VCaP (cell line): ENCODE measurements around the gene LYVE1.

ENCODE experiments used
- H3K27ac ChIP-seq: fragments of 450-650 bp; 2 replicates; pipeline ENCODE4 v1.5.1; 2017
- TF ChIP-seq, protein P1 (sequence below): fragments of 450-650 bp; conservative IDR thresholded peaks from 2 replicates; pipeline ENCODE4 v1.5.1; 2017; ENCODE audit warnings: mild to moderate bottlenecking, moderate library complexity

The LYVE1 gene

DNA sequence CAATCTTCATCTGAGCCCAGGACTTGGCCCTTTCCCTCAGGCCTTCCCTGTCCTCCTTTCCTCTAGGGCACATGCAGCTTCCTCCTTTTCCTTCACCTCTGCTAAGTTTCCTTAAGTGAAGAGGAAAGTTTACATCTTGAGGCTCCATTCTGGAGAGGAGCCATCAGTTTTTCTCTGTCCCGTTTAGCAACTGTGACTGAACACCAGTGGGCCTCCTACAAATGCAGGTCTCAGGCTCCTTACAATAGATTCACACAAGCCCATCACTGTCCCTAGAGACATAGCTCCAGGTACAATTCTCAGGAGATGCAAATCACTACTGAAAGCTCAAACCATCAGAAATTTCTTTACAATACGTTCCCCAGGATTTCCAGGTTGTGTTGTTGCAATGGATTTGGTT lies 23.3 kb upstream of the LYVE1 start:
- TF ChIP-seq, protein P1, sequence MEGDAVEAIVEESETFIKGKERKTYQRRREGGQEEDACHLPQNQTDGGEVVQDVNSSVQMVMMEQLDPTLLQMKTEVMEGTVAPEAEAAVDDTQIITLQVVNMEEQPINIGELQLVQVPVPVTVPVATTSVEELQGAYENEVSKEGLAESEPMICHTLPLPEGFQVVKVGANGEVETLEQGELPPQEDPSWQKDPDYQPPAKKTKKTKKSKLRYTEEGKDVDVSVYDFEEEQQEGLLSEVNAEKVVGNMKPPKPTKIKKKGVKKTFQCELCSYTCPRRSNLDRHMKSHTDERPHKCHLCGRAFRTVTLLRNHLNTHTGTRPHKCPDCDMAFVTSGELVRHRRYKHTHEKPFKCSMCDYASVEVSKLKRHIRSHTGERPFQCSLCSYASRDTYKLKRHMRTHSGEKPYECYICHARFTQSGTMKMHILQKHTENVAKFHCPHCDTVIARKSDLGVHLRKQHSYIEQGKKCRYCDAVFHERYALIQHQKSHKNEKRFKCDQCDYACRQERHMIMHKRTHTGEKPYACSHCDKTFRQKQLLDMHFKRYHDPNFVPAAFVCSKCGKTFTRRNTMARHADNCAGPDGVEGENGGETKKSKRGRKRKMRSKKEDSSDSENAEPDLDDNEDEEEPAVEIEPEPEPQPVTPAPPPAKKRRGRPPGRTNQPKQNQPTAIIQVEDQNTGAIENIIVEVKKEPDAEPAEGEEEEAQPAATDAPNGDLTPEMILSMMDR, result no peak
- no peak overlapping the region for H3K27ac ChIP-seq

DNA sequence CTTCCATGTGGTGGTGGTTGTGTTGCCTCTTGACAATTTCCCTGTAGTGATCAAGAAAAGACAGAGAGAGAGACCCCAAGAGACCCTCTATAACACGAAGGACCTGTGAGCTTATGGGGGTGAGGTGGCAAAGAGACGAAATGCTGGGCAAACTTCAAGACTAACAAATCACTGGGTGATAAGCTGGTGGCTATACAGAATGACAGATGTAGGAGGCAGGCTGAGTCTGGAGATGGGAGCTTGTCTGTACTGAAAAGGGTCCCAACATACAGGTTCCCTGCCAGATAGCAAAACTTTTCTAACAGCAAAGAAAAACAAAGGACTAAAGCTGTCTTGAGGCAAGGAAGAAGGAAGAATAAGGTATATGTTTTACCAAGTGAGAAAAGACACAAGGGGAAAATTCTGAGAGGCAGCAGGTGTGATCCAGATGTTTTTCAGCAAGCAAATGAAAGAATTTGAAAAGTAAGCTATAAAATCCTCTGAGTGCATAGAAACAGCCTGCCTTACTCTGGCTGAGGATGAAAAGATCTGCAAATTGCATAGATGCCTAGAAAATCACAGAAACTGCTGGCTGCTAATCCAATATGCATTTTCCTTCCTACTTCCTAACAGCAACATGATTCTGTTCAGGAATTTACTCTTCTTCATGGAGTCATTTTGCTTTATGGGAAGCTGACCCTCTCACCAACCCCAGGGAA lies 21.9 kb upstream of the LYVE1 start:
- TF ChIP-seq, protein P1, result no peak

DNA sequence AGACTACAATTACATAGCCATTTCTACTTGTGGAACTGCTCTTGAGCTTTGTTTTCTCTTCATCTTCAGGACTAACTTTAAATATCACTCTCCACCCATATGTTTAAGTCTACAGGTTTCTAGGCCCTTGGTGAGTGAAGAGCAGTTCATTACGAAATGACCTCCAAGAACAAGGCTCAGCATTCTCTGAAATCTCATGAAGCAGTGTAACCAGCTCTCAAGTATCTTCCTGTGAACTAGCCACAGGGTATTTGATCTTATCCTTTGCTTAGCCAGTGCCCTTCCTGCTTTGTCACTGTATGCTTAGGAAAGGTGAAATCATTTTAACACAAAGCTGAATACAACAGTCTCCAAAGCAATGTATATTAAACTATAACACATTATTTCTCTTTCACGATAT lies 20.4 kb upstream of the LYVE1 start:
- TF ChIP-seq, protein P1, result no peak
- H3K27ac ChIP-seq, result no peak overlapping the region

More for the DNA sequence above, 21.9 kb upstream of the LYVE1 start:
- H3K27ac ChIP-seq, result no peak overlapping the region

DNA sequence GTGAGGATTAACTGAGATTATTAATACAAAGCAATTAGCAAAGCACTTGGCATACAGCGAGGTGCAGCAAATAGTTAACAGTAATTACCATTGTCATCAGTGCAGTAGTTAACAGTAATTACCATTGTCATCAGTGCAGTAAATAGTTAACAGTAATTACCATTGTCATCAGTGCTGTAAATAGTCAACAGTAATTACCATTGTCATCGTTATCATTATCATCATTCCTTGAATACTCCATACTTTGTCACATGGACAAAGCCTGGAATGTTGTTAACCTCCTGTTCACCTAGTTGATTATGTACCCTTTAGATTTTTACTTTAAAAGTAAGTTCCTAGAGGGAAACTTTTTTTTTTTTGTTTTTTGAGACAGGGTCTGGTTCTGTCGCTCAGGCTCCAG lies 19.5 kb upstream of the LYVE1 start:
- H3K27ac ChIP-seq, result no peak overlapping the region
- TF ChIP-seq, protein P1, result no peak

DNA sequence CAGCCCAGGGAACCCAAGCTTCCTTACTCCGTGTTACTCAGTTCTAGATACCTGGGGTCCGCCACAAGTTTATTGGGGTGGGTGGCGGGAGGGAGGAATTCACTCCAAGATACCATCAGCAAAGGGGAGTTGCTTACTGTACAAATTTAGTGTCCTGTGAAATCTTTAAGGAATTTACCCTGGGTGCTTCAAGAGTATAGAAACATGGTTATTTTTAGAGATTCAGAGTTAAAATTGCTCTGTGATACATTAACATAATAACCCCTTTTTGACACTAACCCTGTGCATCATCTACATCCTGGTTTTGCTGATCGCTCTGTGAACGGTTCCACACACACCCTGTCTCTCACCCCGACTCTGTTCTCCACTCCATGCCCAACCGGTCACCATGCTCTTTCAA lies 18.9 kb upstream of the LYVE1 start:
- H3K27ac ChIP-seq, result no peak overlapping the region

DNA sequence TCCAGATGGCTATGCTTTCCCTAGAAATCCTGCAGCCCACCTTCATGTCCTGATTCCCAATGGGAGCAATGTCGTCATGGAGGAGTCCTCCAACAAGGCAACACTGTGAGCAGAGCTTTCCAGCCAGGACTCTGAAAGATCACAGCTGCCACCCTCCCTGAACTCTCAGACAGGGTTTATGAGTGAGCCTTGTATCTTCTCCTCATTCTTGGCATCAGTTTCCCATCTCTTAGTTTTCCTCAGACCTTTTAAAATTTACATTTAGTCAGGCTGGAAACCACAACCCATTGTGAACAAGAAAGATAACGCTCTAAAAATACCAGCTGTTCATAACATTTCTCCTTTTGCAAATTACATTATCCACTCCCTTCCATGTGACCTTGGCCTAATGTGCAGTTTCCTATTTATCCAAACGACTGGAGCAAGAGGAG lies 15.6 kb upstream of the LYVE1 start:
- H3K27ac ChIP-seq, result no peak overlapping the region
- TF ChIP-seq, protein P1, result no peak

More for the DNA sequence above, 18.9 kb upstream of the LYVE1 start:
- TF ChIP-seq, protein P1, result no peak

DNA sequence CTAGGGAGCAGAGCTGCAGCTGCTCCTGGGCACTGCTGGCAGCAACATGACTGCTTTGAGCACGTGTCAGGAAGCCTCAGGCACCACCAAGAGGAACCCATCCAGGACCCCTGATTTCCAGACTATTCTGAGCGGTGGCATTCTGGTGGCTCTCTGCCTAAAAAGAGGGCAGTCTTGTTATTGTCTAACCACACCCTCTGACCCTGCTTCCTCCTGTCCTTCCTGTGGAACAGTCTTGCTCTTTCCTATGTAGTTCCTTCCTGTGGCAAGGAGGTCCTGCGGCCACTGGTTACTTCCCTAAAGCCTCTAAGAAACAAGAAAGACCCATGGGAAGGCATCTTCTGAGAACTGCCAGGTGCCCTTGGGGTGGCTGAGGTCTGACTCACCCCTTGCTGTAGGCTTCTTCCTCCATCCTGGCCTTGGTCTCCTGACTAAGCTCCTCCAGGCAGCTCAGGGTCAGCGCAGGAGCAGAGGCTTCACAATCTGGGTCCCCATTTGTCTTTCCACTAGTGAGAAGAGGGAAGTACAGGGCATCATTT lies 13.1 kb upstream of the LYVE1 start:
- no peak overlapping the region for H3K27ac ChIP-seq
- TF ChIP-seq, protein P1, result no peak
